ENCODE measurements around the gene C12orf42.

The C12orf42 gene

GRCh38 chr12:103353913-103354312 is 141.9 kb downstream of the C12orf42 start:
- DNase-seq (ENCODE audit: low read depth in 1 of 2, low spot score in 1 of 2), result no peak

GRCh38 chr12:103350116-103350515 is 145.7 kb downstream of the C12orf42 start:
- H3K27ac ChIP-seq (replicated peaks), result no peak overlapping the region
- TF ChIP-seq CTCF (IDR thresholded peaks at IDR 0.05; ENCODE audit: insufficient read depth, low read length) (no peak), SPI1 (IDR thresholded peaks at IDR 0.05; ENCODE audit: borderline replicate concordance, low read depth) (no peak), GABPA (IDR thresholded peaks at IDR 0.05; ENCODE audit: low read depth) (no peak), POLR2AphosphoS5 (IDR thresholded peaks at IDR 0.05; ENCODE audit: low read depth) (no peak), REST (IDR thresholded peaks at IDR 0.05; ENCODE audit: insufficient replicate concordance, low read depth) (no peak)
- no peaks in the 10 kb centered on the region for H3K27me3 ChIP-seq (ENCODE audit: insufficient read depth, poor library complexity, severe bottlenecking)
- DNase-seq (ENCODE audit: low read depth in 1 of 2, low spot score in 1 of 2), result no peak
- no peak overlapping the region for H3K4me3 ChIP-seq (replicated peaks; ENCODE audit: insufficient read depth, low read length)

More at GRCh38 chr12:103353913-103354312, 141.9 kb downstream of the C12orf42 start:
- Histone ChIP-seq H3K27ac (replicated peaks) (no peak overlapping the region), H3K27me3 (ENCODE audit: insufficient read depth, poor library complexity, severe bottlenecking) (no peaks in the 10 kb centered on the region), H3K4me3 (replicated peaks; ENCODE audit: insufficient read depth, low read length) (no peak overlapping the region)
- TF ChIP-seq REST (IDR thresholded peaks at IDR 0.05; ENCODE audit: insufficient replicate concordance, low read depth), result no peak
- TF ChIP-seq GABPA (IDR thresholded peaks at IDR 0.05; ENCODE audit: low read depth), result no peak
- TF ChIP-seq POLR2AphosphoS5 (IDR thresholded peaks at IDR 0.05; ENCODE audit: low read depth), result no peak
- no peak for TF ChIP-seq CTCF (IDR thresholded peaks at IDR 0.05; ENCODE audit: insufficient read depth, low read length)
- no peak for TF ChIP-seq SPI1 (IDR thresholded peaks at IDR 0.05; ENCODE audit: borderline replicate concordance, low read depth)

GRCh38 chr12:103348935-103349334 is 146.8 kb downstream of the C12orf42 start:
- no peak for DNase-seq (ENCODE audit: low read depth in 1 of 2, low spot score in 1 of 2)
- H3K27me3 ChIP-seq (ENCODE audit: insufficient read depth, poor library complexity, severe bottlenecking), result no peaks in the 10 kb centered on the region
- H3K4me3 ChIP-seq (replicated peaks; ENCODE audit: insufficient read depth, low read length), result no peak overlapping the region
- H3K27ac ChIP-seq (replicated peaks), result no peak overlapping the region
- TF ChIP-seq CTCF (IDR thresholded peaks at IDR 0.05; ENCODE audit: insufficient read depth, low read length), result no peak
- no peak for TF ChIP-seq POLR2AphosphoS5 (IDR thresholded peaks at IDR 0.05; ENCODE audit: low read depth)
- TF ChIP-seq SPI1 (IDR thresholded peaks at IDR 0.05; ENCODE audit: borderline replicate concordance, low read depth), result no peak
- TF ChIP-seq REST (IDR thresholded peaks at IDR 0.05; ENCODE audit: insufficient replicate concordance, low read depth), result no peak
- TF ChIP-seq GABPA (IDR thresholded peaks at IDR 0.05; ENCODE audit: low read depth), result no peak
